Hypothalamus (tissue), 51 donors: Measurements from ENCODE around the gene SLC13A4.
"Not testable (repeated sequence)": the region's sequence is repeated elsewhere in the genome, so short reads cannot be mapped to it uniquely, and the experiment has no call there.

Experiments
- DNase-seq, 51 donors: peaks; one replicate each; lab custom pipeline; 2025; lab: John Stamatoyannopoulos, UW

The SLC13A4 gene

DNA sequence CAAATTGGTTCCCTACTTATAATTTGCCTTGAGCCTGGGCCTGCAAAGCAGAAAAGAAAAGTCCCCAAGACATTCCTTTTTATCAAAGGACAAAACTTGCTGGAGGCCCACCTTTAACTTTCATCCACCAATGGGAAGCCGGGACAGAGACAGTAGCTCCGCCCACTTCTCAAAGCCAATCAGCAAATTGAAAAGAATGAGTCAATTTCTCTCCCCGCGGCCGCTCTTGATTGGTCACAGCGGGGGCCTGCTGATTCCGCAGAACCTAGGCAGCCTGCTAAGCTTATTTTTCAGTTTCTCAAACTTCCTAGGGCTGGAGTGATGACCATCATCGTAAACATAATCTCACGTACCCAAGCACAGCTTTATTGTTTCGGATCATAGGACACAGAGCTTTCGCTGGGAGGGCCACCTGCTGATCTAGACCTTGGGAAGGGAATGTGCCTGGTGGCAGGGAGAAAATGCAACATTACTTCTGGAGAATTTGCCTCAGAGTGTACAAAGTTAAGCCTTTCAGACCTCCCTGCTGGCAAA, at the start of gene SLC13A4:
Gene SLC13A4 (minus strand): TSS at position 51 of the 534 bp plus-strand sequence. CDS start 690 bp downstream, outside the sequence.
- peak in 2 of 51 donors; percentile 5 to 27 for DNase-seq

DNA sequence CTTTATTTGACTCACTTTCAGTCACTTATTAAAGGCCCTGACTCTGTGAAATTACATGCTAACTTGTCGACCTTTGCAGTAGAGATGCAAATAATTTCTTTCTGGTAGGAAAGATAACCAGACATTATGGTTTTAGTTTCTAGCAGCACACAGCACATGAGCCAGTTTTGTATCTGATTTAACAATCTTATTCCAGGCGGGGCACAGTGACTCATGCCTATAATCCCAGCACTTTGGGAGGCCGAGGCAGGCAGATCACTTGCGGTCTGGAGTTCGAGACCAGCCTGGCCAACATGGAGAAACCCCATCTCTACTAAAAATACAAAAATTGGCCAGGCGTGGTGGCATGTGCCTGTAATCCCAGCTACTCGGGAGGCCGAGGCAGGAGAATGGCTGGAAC, 47.9 kb upstream of the SLC13A4 start:
- DNase-seq, result not testable (repeated sequence)

DNA sequence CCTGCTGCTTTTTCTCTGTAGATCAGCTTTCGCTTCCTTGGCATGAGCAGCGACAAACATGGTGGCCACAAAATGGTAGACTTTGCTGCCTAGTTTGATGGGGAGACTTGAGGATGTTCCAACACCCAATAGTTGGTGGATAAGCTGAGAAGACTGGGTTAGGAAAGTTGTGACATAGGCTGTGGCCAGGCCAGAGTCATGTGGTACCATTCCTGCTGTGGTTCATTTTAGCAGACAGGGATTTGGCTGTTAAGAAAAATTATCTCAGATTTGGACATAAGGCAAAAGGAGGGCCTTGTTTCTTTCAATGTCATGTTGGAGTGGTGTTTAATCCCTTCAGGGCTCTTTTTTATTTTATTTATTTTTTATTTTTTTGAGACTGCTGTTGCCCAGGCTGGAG, 47.2 kb upstream of the SLC13A4 start:
- no peak for DNase-seq

DNA sequence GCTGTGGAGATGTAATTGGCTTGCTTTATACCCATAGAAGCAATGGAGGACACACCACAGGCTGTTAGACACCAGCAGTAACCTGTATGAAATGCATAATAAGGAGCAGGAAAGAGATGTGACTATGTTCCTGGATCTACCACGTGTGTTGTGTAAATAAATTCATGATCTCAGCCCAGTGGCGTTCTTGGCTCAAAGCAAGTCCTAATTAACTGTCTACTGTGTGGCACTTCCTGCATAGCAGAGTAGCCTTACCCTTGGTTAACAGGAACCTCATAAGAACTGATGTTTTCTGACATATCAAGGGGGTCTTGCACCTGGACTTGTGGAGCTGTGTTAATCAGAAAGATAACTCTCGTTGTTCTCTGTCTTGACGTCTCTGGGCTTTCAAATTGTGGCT, 46.3 kb upstream of the SLC13A4 start:
- DNase-seq, result peak in 1 of 51 donors; percentile 5

DNA sequence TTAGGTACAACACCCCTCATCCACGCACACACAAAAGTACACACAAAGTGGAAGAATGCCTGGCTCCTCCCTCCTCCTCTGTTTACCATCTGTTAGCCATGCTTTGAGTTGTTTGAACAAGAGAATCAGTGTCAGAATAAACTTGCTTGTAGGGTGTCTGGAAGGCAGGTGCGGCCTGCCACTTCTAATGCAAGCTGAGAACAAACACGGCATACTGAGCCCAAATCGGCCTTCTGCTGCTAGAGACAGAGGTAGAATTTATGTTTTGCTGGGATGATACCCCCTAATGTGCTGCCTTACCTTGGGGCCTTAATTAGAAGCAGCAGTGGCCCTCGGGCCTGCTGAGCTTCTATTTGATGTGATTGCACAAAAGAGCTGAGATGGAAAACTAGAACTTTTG, 45.5 kb upstream of the SLC13A4 start:
- DNase-seq, result no peak

- DNase-seq, result no peak
Observed at GRCh38 chr7:135772639-135773222, 44.7 kb upstream of the SLC13A4 start.

- DNase-seq, result no peak
Observed at GRCh38 chr7:135771961-135772638, 44.1 kb upstream of the SLC13A4 start.

DNA sequence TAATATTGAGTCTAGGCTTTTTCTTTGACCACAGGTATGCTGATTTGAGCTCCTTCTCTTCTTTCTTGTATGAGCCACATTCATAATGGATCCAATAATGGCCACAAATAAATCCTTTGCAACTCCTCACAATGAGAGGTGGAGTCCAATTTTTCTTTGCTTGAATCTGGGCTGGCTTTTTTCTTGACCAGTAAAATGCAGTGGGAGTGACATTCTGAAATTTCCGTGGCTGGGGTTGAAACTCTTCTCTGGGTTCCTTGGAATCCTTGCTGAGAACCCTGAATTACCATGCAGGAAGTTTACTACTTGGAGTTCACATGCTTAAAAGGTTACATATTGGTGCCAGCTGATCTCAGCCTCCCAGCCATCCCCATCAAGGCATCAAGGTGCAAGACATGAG, 43.1 kb upstream of the SLC13A4 start:
- no peak for DNase-seq

GRCh38 chr7:135770139-135770710, 42.2 kb upstream of the SLC13A4 start:
- no peak for DNase-seq

GRCh38 chr7:135769005-135769802, 41.2 kb upstream of the SLC13A4 start:
- DNase-seq, result peak in 31 of 51 donors; percentile 2 to 71 (median 31)

DNA sequence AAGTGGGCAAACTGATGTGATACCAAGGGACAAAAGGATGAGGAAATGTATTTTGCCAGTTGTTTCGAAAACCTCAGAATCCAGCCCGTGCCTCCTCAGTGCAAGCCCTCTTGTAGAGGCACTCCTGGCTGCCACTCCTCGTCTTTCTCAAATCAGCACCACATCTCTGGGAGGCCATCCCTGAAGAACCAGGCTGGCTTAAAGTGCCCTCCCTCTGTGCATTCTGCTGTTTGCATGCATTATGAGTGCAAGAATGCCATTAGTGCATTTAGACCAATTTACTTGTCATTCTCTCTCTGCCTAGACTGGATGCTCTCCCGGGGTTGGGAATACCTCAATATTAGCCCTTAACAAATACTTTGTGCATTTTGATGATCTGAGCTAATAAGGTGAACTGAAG, 40.5 kb upstream of the SLC13A4 start:
- no peak for DNase-seq

DNA sequence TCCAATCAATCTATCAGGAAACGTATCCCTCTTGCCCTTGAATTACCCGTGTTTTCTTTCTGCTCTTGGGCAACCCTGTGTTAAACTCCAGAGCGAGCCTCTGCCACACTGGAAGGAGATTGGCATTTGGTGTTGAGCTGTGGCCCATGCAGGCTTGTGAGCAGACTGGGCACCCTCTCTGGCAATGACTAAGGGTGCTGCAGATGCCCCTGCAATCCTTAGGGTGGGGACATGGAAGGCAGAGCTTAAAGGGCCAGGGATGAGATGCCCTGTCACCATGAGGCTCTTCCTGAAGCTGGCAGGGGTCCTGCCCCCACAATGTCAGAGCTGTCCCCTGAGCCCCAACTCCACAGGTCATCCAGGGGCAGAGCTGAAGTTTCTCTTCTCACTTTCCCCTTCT, 40.1 kb upstream of the SLC13A4 start:
- DNase-seq, result no peak

GRCh38 chr7:135763261-135763660, 35.3 kb upstream of the SLC13A4 start:
- no peak for DNase-seq

GRCh38 chr7:135761751-135762488, 33.9 kb upstream of the SLC13A4 start:
- peak in 12 of 51 donors; percentile 5 to 54 (median 16) for DNase-seq

DNA sequence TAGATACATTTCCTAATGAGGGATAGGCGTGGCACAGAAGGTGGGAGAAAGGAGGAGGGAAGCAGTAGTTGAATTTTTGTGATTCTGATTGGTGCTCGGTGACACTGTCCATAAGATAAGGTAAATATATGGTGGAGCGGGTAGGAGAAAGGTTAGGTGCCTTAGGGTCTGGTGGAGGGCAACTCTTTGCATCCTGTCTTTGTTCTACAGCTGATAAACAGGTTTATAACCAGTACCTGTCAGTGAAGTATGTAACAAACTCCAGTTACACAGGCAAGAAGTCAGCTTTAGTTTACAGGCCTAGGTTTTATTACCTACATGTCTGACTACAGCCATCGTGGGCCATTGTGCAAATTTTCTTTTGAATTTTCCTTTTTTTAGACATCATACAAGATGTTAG, 31.5 kb upstream of the SLC13A4 start:
- DNase-seq, result no peak

- peak in 3 of 51 donors; percentile 4 to 39 (median 8) for DNase-seq
Observed at GRCh38 chr7:135758531-135758932, 30.5 kb upstream of the SLC13A4 start.

DNA sequence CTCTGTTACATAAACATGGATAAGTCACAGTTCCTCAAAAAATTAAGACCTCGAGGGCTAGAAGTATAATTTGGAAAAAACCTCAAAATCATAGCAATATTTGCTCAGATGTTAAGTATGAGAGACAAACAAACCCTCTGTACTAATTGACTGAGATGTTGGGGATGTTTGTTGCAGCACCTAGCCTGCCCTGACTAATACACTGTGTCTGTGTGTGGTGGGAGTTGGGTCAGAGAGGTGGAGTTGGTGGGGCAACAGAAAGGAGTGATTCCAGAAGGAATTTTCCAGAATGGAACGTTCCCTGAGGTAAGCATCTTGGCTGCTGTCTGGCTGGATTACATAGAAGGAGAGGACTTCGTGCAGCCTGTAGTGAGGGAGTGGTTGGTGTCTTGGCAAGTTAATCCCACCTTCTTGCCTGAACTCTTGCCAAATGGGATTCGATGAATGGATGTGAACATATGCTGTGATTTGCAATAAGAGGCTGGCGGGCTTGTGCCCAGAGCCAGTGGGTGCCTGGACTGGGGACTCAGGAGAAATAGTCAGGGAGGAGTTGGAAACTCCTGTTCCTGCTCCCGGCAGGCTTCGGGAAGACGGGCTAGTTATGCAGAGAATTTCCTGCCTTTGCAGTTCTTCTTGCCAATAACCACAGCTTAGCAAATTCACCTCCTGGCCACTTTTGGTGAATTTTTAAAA, 29.9 kb upstream of the SLC13A4 start:
- DNase-seq, result peak in 2 of 51 donors; percentile 18 to 29

- no peak for DNase-seq
Observed at GRCh38 chr7:135756191-135756590, 28.2 kb upstream of the SLC13A4 start.

DNA sequence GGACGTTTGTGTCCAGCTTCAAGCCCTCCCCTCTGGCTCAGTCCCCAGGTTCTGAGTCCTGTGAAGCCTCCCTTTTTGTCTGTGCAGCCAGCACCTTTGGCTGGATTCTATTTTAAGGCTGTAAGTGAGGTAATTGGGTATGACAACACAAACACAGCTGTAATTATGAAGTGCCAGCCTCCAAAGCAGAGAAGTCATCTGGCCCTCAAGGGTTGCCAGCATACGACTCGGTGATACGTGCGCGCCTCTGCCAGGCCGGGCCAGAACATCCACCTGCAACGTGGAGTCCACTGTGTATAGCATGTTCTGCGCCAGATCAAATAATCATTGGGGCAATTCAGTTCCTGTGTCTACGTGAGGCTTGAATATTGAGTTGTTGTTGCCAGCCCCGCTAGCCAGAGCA, 27.4 kb upstream of the SLC13A4 start:
- DNase-seq, result no peak
